Epithelial cell of prostate (primary cell): ENCODE measurements around the gene SATB1.

ENCODE experiments used
- DNase-seq: peaks from one replicate; pipeline ENCODE4 v3.0.0-alpha.2; 2011; ENCODE audit warnings: low read depth, low spot score
- H3K27ac ChIP-seq: fragments of 450-650 bp; 2 replicates; pipeline ENCODE4 v1.5.1; 2017; ENCODE audit warnings: mild to moderate bottlenecking

The SATB1 gene

GRCh38 chr3:18363338-18363737 lies 61.8 kb downstream of the SATB1 start:
- no peak for DNase-seq
- no peak overlapping the region for H3K27ac ChIP-seq

GRCh38 chr3:18357747-18358146 lies 67.4 kb downstream of the SATB1 start:
- no peak for DNase-seq
- H3K27ac ChIP-seq, result no peak overlapping the region

- DNase-seq, result no peak
Measured at GRCh38 chr3:18355832-18356231, 69.3 kb downstream of the SATB1 start.

GRCh38 chr3:18354701-18355100 lies 70.4 kb downstream of the SATB1 start:
- DNase-seq, result no peak
- no peak overlapping the region for H3K27ac ChIP-seq

More at GRCh38 chr3:18355832-18356231, 69.3 kb downstream of the SATB1 start:
- H3K27ac ChIP-seq, result no peak overlapping the region

GRCh38 chr3:18351823-18352744 lies 73.1 kb downstream of the SATB1 start:
- DNase-seq, result no peak
- H3K27ac ChIP-seq, result no peak overlapping the region

DNA sequence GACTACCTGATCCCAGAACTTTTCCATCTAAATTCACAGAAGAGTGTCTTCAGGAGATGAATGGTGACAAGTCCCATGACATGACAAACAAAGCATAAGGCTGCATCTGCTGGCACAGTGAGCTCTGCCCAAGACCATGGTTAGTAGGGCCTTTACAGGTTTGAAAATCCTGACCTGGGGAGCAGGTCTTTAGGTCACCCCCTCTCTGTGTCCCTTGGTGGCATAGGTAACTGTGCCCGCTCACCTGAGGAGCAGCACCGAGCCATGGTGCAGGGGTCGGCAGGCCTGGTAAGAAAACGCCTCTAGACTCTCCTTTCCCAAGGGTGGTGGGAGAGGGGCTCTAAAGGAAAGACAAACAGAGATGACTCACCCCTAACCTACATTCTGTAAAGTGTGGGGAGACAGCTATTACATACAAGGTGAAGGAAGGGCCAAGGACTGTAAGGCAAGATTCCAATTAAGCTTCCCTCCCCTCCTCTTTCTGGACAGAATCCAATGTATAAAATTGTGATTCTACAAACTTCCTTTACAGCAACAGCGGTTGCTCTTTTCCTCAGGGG lies 74.0 kb downstream of the SATB1 start:
- no peak for DNase-seq
- H3K27ac ChIP-seq, result no peak overlapping the region

- H3K27ac ChIP-seq, result no peak overlapping the region
- DNase-seq, result no peak
Measured at GRCh38 chr3:18349197-18349798, 75.8 kb downstream of the SATB1 start.

GRCh38 chr3:18346097-18346496 lies 79.0 kb downstream of the SATB1 start:
- no peak for DNase-seq

DNA sequence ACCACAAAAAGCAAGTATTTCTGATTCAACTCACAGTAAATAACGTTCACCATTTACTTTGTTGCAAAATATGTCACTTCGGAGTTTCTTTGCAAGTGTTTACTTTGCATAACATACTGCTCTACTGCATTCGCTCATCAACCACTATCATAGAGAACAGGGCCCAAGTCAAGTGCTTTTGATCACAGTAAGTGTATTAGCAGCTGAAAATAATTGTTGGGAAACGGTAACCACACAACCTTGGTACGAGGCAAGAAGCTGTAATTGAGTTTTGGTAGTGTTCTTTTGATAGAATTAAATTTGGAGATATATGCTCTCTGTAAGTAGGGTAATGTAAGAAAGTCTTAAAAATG lies 80.1 kb downstream of the SATB1 start:
- H3K27ac ChIP-seq, result no peak overlapping the region
- DNase-seq, result no peak

More at GRCh38 chr3:18346097-18346496, 79.0 kb downstream of the SATB1 start:
- H3K27ac ChIP-seq, result no peak overlapping the region

- H3K27ac ChIP-seq, result no peak overlapping the region
- no peak for DNase-seq
Measured at GRCh38 chr3:18344306-18345014, 80.7 kb downstream of the SATB1 start.

- no peak for DNase-seq
- no peak overlapping the region for H3K27ac ChIP-seq
Measured at GRCh38 chr3:18343809-18344208, 81.3 kb downstream of the SATB1 start.

DNA sequence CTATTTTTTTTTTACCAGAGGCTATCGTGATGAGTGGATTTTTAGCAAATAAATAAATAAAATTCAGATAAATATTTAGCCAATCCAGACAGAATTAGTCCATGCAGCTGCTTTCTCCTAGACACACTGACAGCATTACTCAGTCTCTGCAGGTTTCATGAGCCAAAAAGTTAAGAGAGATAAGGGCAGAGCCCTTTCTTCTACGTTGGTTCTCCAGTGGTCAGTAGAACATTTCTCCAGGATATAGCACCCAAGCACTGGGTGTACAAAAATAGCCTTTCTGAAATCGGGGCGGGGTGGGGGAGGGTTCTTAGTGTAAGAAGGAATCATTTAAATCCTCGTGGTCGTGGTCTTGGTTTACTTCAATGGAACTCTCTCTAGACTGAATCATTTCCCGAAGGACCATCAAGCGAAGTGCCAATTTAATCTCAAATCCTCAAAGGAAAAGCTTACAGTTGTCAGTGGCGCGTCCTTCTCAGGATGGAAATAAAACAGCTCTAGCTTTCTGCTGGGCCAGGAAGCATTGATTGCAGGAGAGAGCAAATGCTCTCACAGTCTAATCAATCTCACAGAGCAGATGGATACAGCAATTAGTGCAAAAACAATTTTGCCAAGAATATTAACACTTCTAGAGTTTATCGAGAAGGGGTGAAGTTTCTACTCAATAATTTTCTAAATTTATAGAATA lies 86.2 kb downstream of the SATB1 start:
- H3K27ac ChIP-seq, result no peak overlapping the region
- no peak for DNase-seq

- no peak overlapping the region for H3K27ac ChIP-seq
- no peak for DNase-seq
Measured at GRCh38 chr3:18337231-18337630, 87.9 kb downstream of the SATB1 start.

- DNase-seq, result no peak
- H3K27ac ChIP-seq, result no peak overlapping the region
Measured at GRCh38 chr3:18334837-18335601, 90.1 kb downstream of the SATB1 start.

- H3K27ac ChIP-seq, result peak overlapping the region; percentile 84
- peak; percentile 3 for DNase-seq
Measured at GRCh38 chr3:18330772-18331441, 94.2 kb downstream of the SATB1 start.

- H3K27ac ChIP-seq, result peak overlapping the region; percentile 12
- no peak for DNase-seq
Measured at GRCh38 chr3:18308096-18308650, 117.0 kb downstream of the SATB1 start.

DNA sequence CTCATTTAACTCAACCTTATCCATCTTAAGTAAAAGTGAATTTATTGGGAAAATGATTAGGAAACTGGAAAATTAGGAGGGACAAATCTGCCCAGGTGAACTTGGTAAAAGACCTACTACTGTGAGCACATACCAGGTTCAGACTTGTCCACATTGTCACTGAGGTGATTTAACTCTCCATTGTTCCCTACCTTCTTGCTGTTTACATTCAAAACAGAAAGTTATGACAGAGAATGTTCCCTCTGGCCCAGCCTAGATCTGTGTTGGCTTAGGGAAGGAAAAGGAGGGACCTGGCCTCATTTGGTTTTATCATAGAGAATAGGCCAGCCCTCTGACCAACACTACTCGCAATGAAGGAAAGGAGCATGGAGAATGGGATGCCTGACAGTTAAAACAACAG lies 117.6 kb downstream of the SATB1 start:
- H3K27ac ChIP-seq, result peak overlapping the region; percentile 12
- DNase-seq, result peak; percentile 16

DNA sequence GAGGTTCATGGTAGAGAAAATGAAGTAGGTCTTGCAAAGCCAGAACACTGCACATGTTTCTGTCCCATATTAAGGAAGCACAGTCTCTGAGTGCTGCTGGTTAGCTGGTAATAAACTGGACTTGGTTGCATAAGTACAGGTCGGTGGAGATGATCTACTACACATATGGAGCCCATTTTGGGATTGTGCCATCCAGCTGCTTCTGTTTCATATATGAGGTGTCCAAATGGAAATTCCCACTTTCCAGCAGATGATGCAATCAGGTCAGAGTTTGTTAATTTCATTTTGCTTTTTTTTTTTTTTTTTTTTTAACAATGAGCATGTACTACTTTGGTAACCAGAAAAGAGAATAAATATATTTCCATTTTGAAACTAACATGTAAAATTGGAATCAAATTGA lies 122.6 kb downstream of the SATB1 start:
- DNase-seq, result peak; percentile 10
- no peak overlapping the region for H3K27ac ChIP-seq

DNA sequence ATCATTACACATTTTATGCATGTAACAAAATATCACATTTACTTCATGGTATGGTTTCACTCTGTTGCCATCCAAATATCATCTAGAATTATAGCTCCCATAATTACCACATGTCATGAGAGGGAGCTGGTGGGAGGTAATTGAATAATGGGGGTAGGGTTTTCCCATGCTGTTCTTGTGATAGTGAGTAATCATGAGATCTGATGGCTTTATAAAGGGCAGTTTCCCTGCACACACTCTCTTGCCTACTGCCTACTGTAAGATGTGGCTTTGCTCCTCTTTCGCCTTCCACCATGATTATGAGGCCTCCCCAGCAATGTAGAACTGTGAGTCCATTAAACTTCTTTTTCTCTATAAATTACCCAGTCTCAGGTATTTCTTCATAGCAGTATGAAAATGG lies 123.4 kb downstream of the SATB1 start:
- no peak for DNase-seq
- no peak overlapping the region for H3K27ac ChIP-seq
